Measurements from ENCODE around the gene ZNF253.
"Not testable (repeated sequence)": the region's sequence is repeated elsewhere in the genome, so short reads cannot be mapped to it uniquely, and the experiment has no call there.

Gene ZNF253

GRCh38 chr19:19865750-19866610 lies at the start of gene ZNF253:
Gene ZNF253, plus strand, starts transcription at chr19:19865882. Its CDS starts 115 bp downstream, at chr19:19865997.
- peak within 1 kb of the TSS; percentile 83 for H3K27ac ChIP-seq

GRCh38 chr19:19816679-19817078 lies 49.0 kb upstream of the ZNF253 start:
- no peak for DNase-seq (ENCODE audit: low read depth, low spot score)
- H3K27ac ChIP-seq = no peak overlapping the region

More at GRCh38 chr19:19865750-19866610, at the start of gene ZNF253:
- DNase-seq (ENCODE audit: low read depth, low spot score) = peak; percentile 72

- DNase-seq (ENCODE audit: low read depth, low spot score) = no peak
Measured at GRCh38 chr19:19817357-19817756, 48.3 kb upstream of the ZNF253 start.

GRCh38 chr19:19820774-19821320 lies 44.8 kb upstream of the ZNF253 start:
- no peak for DNase-seq (ENCODE audit: low read depth, low spot score)
- peak overlapping the region; percentile 82 for H3K27ac ChIP-seq

More at GRCh38 chr19:19817357-19817756, 48.3 kb upstream of the ZNF253 start:
- H3K27ac ChIP-seq = no peak overlapping the region

- DNase-seq (ENCODE audit: low read depth, low spot score) = peak; percentile 83
- H3K27ac ChIP-seq = peak within 1 kb of the TSS; percentile 82
Measured at GRCh38 chr19:19821366-19821951, 44.2 kb upstream of the ZNF253 start, which contains the start of gene ZNF506. Gene ZNF506, minus strand, starts transcription at chr19:19821750. Its CDS starts 147 bp downstream, at chr19:19821603.

GRCh38 chr19:19821976-19822375 lies 43.7 kb upstream of the ZNF253 start:
- H3K27ac ChIP-seq = peak overlapping the region; percentile 82
- DNase-seq (ENCODE audit: low read depth, low spot score) = not testable (repeated sequence)

- DNase-seq (ENCODE audit: low read depth, low spot score) = no peak
Measured at GRCh38 chr19:19823916-19824315, 41.8 kb upstream of the ZNF253 start.

GRCh38 chr19:19826875-19827274 lies 38.8 kb upstream of the ZNF253 start:
- DNase-seq (ENCODE audit: low read depth, low spot score) = no peak
- H3K27ac ChIP-seq = no peak overlapping the region

More at GRCh38 chr19:19823916-19824315, 41.8 kb upstream of the ZNF253 start:
- no peak overlapping the region for H3K27ac ChIP-seq

- no peak for DNase-seq (ENCODE audit: low read depth, low spot score)
- no peak overlapping the region for H3K27ac ChIP-seq
Measured at GRCh38 chr19:19835560-19836038, 30.1 kb upstream of the ZNF253 start.

GRCh38 chr19:19847781-19848180 lies 17.9 kb upstream of the ZNF253 start:
- H3K27ac ChIP-seq = no peak overlapping the region
- no peak for DNase-seq (ENCODE audit: low read depth, low spot score)

- DNase-seq (ENCODE audit: low read depth, low spot score) = no peak
- no peak overlapping the region for H3K27ac ChIP-seq
Measured at GRCh38 chr19:19849056-19849455, 16.6 kb upstream of the ZNF253 start.

- H3K27ac ChIP-seq; DNase-seq (ENCODE audit: low read depth, low spot score): not testable (repeated sequence)
Measured at GRCh38 chr19:19851740-19852139, 13.9 kb upstream of the ZNF253 start.

- no peak overlapping the region for H3K27ac ChIP-seq
- DNase-seq (ENCODE audit: low read depth, low spot score) = no peak
Measured at GRCh38 chr19:19858751-19859150, 6.9 kb upstream of the ZNF253 start.

- no peak overlapping the region for H3K27ac ChIP-seq
- DNase-seq (ENCODE audit: low read depth, low spot score) = no peak
Measured at GRCh38 chr19:19860756-19861390, 4.8 kb upstream of the ZNF253 start.

- DNase-seq (ENCODE audit: low read depth, low spot score) = no peak
- peak overlapping the region; percentile 83 for H3K27ac ChIP-seq
Measured at GRCh38 chr19:19866611-19867248, 1.0 kb downstream of the ZNF253 start.

- not testable (repeated sequence) for H3K27ac ChIP-seq; DNase-seq (ENCODE audit: low read depth, low spot score)
Measured at GRCh38 chr19:19870086-19870485, 4.4 kb downstream of the ZNF253 start.

- no peak for DNase-seq (ENCODE audit: low read depth, low spot score)
- no peak overlapping the region for H3K27ac ChIP-seq
Measured at GRCh38 chr19:19871932-19872331, 6.2 kb downstream of the ZNF253 start.

GRCh38 chr19:19873381-19873780 lies 7.7 kb downstream of the ZNF253 start:
- no peak overlapping the region for H3K27ac ChIP-seq
- no peak for DNase-seq (ENCODE audit: low read depth, low spot score)

- H3K27ac ChIP-seq = no peak overlapping the region
- DNase-seq (ENCODE audit: low read depth, low spot score) = no peak
Measured at GRCh38 chr19:19877724-19878123, 12.0 kb downstream of the ZNF253 start.

- H3K27ac ChIP-seq = no peak overlapping the region
- DNase-seq (ENCODE audit: low read depth, low spot score) = no peak
Measured at GRCh38 chr19:19884583-19884982, 18.9 kb downstream of the ZNF253 start.
